GM12801 (cell line): ENCODE results near the gene AMFR.

ENCODE experiments used
- CTCF ChIP-seq: IDR thresholded peaks from one replicate; pipeline ENCODE4 v1.5.1; 2011; ENCODE audit warnings: control low read depth; ENCODE audit not compliant: insufficient read length; ENCODE audit errors: extremely low read depth

AMFR gene

GRCh38 chr16:56417138-56417537 is 8.2 kb downstream of the AMFR start:
- TF ChIP-seq CTCF: no peak

GRCh38 chr16:56415875-56416274 is 9.5 kb downstream of the AMFR start:
- no peak for TF ChIP-seq CTCF

- no peak for TF ChIP-seq CTCF
Observed at GRCh38 chr16:56414366-56414765, 11.0 kb downstream of the AMFR start.

GRCh38 chr16:56413381-56413780 is 12.0 kb downstream of the AMFR start:
- no peak for TF ChIP-seq CTCF

- TF ChIP-seq CTCF: no peak
Observed at GRCh38 chr16:56411624-56412023, 13.7 kb downstream of the AMFR start.

- TF ChIP-seq CTCF: no peak
Observed at GRCh38 chr16:56411123-56411522, 14.2 kb downstream of the AMFR start.

GRCh38 chr16:56409195-56409594 is 16.1 kb downstream of the AMFR start:
- TF ChIP-seq CTCF: no peak
